BLaER1 (cell line): ENCODE data around the gene TST.
A peak's percentile ranks its signal among the peaks of the same experiment; 100 is the strongest.

Experiments used
- H3K27ac ChIP-seq: shearing (Covaris generic); formaldehyde crosslinking; 2 replicates; pipeline ENCODE4 v1.8.1; 2022
- H3K27me3 ChIP-seq: shearing (Covaris generic); formaldehyde crosslinking; 2 replicates; pipeline ENCODE4 v1.8.1; 2022
- H3K36me3 ChIP-seq: shearing (Covaris generic); formaldehyde crosslinking; 2 replicates; pipeline ENCODE4 v1.8.1; 2022
- H3K4me1 ChIP-seq: shearing (Covaris generic); formaldehyde crosslinking; 2 replicates; pipeline ENCODE4 v1.8.1; 2022
- H3K4me2 ChIP-seq: shearing (Covaris generic); formaldehyde crosslinking; 2 replicates; pipeline ENCODE4 v1.8.1; 2022
- H3K4me3 ChIP-seq: shearing (Covaris generic); formaldehyde crosslinking; 2 replicates; pipeline ENCODE4 v1.8.1; 2022
- H3K9ac ChIP-seq: shearing (Covaris generic); formaldehyde crosslinking; 2 replicates; pipeline ENCODE4 v1.8.1; 2022
- H3K9me3 ChIP-seq: shearing (Covaris generic); formaldehyde crosslinking; 2 replicates; pipeline ENCODE4 v1.8.1; 2022
- H4K20me1 ChIP-seq: shearing (Covaris generic); formaldehyde crosslinking; 2 replicates; pipeline ENCODE4 v1.8.1; 2022
- Cebpa-rat ChIP-seq: shearing (Covaris generic); IDR thresholded peaks from 2 replicates; pipeline ENCODE4 v1.8.1; 2022

TST gene

GRCh38 chr22:37023743-37024338 is 4.6 kb upstream of the TST start:
- no peak overlapping the region for H3K4me3 ChIP-seq
- no peak for TF ChIP-seq Cebpa-rat
- no peak overlapping the region for H3K27ac ChIP-seq
- H3K4me2 ChIP-seq, result no peak overlapping the region
- no peak overlapping the region for H3K9ac ChIP-seq
- H3K36me3 ChIP-seq, result peaks cover 64% of the 10 kb centered on the region
- H3K9me3 ChIP-seq, result no peaks in the 10 kb centered on the region
- peaks cover 42% of the 10 kb centered on the region for H3K4me1 ChIP-seq
- H3K27me3 ChIP-seq, result no peaks in the 10 kb centered on the region
- H4K20me1 ChIP-seq, result peaks cover 73% of the 10 kb centered on the region

- Histone ChIP-seq H3K27me3 (no peaks in the 10 kb centered on the region), H3K4me1 (peaks cover 53% of the 10 kb centered on the region), H3K27ac (no peak overlapping the region), H4K20me1 (peaks cover 73% of the 10 kb centered on the region), H3K9me3 (no peaks in the 10 kb centered on the region), H3K4me3 (no peak overlapping the region), H3K36me3 (peaks cover 59% of the 10 kb centered on the region), H3K4me2 (peak overlapping the region; percentile 97; the same call in 1 of the 2 replicates), H3K9ac (no peak overlapping the region)
- no peak for TF ChIP-seq Cebpa-rat
Measured at GRCh38 chr22:37022483-37023337, 3.5 kb upstream of the TST start.

GRCh38 chr22:37021710-37022482 is 2.6 kb upstream of the TST start:
- no peak overlapping the region for H3K4me3 ChIP-seq
- no peak overlapping the region for H3K27ac ChIP-seq
- H3K27me3 ChIP-seq, result no peaks in the 10 kb centered on the region
- peaks cover 61% of the 10 kb centered on the region for H3K4me1 ChIP-seq
- TF ChIP-seq Cebpa-rat, result no peak
- H3K36me3 ChIP-seq, result peaks cover 58% of the 10 kb centered on the region
- peaks cover 73% of the 10 kb centered on the region for H4K20me1 ChIP-seq
- H3K4me2 ChIP-seq, result peak overlapping the region; percentile 97
- no peak overlapping the region for H3K9ac ChIP-seq
- H3K9me3 ChIP-seq, result no peaks in the 10 kb centered on the region

GRCh38 chr22:37021041-37021440 is 1.8 kb upstream of the TST start:
- no peak for TF ChIP-seq Cebpa-rat
- Histone ChIP-seq H3K27me3 (no peaks in the 10 kb centered on the region), H3K9ac (peak overlapping the region; percentile 97; the same call in 1 of the 2 replicates), H3K9me3 (no peaks in the 10 kb centered on the region), H3K4me1 (peaks cover 66% of the 10 kb centered on the region), H3K4me3 (0 out of 2 replicates have a peak overlapping the region, but pooled peaks have one; percentile 88), H4K20me1 (peaks cover 72% of the 10 kb centered on the region), H3K27ac (no peak overlapping the region), H3K4me2 (peak overlapping the region; percentile 97), H3K36me3 (peaks cover 58% of the 10 kb centered on the region)

- Histone ChIP-seq H3K36me3 (peaks cover 54% of the 10 kb centered on the region), H3K9ac (peak overlapping the region; percentile 97), H3K4me1 (peaks cover 58% of the 10 kb centered on the region)
Measured at GRCh38 chr22:37020192-37020479, 889 bp upstream of the TST start.

GRCh38 chr22:37018815-37019308 is 385 bp downstream of the TST start:
- Histone ChIP-seq H3K4me3 (peak overlapping the region; percentile 88), H3K36me3 (peaks cover 41% of the 10 kb centered on the region), H3K4me2 (peak overlapping the region; percentile 97), H3K9me3 (no peaks in the 10 kb centered on the region), H3K4me1 (peaks cover 50% of the 10 kb centered on the region), H3K27me3 (no peaks in the 10 kb centered on the region), H3K9ac (peak overlapping the region; percentile 97), H3K27ac (peak overlapping the region; percentile 99), H4K20me1 (peaks cover 64% of the 10 kb centered on the region)
- TF ChIP-seq Cebpa-rat, result no peak

More at GRCh38 chr22:37020192-37020479, 889 bp upstream of the TST start:
- TF ChIP-seq Cebpa-rat, result no peak
- Histone ChIP-seq H3K9me3 (no peaks in the 10 kb centered on the region), H3K4me3 (peak overlapping the region; percentile 88), H4K20me1 (peaks cover 68% of the 10 kb centered on the region), H3K27ac (peak overlapping the region; percentile 99), H3K4me2 (peak overlapping the region; percentile 97), H3K27me3 (no peaks in the 10 kb centered on the region)

- Histone ChIP-seq H4K20me1 (peaks cover 58% of the 10 kb centered on the region), H3K4me3 (peak overlapping the region; percentile 88), H3K27me3 (no peaks in the 10 kb centered on the region), H3K4me1 (peaks cover 50% of the 10 kb centered on the region), H3K27ac (peak overlapping the region; percentile 99), H3K36me3 (peaks cover 35% of the 10 kb centered on the region), H3K9me3 (no peaks in the 10 kb centered on the region), H3K4me2 (peak overlapping the region; percentile 97), H3K9ac (peak overlapping the region; percentile 97)
- no peak for TF ChIP-seq Cebpa-rat
Measured at GRCh38 chr22:37018086-37018814, 997 bp downstream of the TST start.

GRCh38 chr22:37017356-37017755 is 1.9 kb downstream of the TST start:
- Histone ChIP-seq H3K4me3 (no peak overlapping the region), H3K4me2 (peak overlapping the region; percentile 97), H3K27me3 (no peaks in the 10 kb centered on the region), H4K20me1 (peaks cover 49% of the 10 kb centered on the region), H3K9ac (peak overlapping the region; percentile 12; the same call in 1 of the 2 replicates), H3K9me3 (no peaks in the 10 kb centered on the region), H3K36me3 (peaks cover 28% of the 10 kb centered on the region; the same call in 1 of the 2 replicates), H3K4me1 (peaks cover 46% of the 10 kb centered on the region), H3K27ac (no peak overlapping the region)
- TF ChIP-seq Cebpa-rat, result no peak
